ENCODE data around the gene DCXR. TPM values are rescaled to one million over a fixed set of nuclear protein-coding genes. Genes with fewer than 3 reads are reported as not detected.

The DCXR gene
- total RNA-seq, 1 experiment from 2014 or later: 140 TPM

- Histone ChIP-seq H3K27me3 (replicated peaks; ENCODE audit: insufficient read depth, low read depth, low read length, poor library complexity) (no peaks in the 10 kb centered on the region), H3K36me3 (ENCODE audit: insufficient read depth, low read length, poor library complexity, severe bottlenecking) (no peaks in the 10 kb centered on the region), H3K9me3 (ENCODE audit: low read depth, low read length, poor library complexity, severe bottlenecking) (no peaks in the 10 kb centered on the region), H3K4me1 (ENCODE audit: insufficient read depth, low read length, poor library complexity, severe bottlenecking) (no peaks in the 10 kb centered on the region), H3K4me3 (ENCODE audit: low read depth, low read length, poor library complexity, severe bottlenecking) (no peak overlapping the region), H3K27ac (ENCODE audit: low read depth, low read length, poor library complexity, severe bottlenecking) (no peak overlapping the region)
- TF ChIP-seq EZH2 (IDR thresholded peaks at IDR 0.05; ENCODE audit: borderline replicate concordance, low read depth, low read length, poor library complexity, severe bottlenecking): no peak
- TF ChIP-seq, protein P1, sequence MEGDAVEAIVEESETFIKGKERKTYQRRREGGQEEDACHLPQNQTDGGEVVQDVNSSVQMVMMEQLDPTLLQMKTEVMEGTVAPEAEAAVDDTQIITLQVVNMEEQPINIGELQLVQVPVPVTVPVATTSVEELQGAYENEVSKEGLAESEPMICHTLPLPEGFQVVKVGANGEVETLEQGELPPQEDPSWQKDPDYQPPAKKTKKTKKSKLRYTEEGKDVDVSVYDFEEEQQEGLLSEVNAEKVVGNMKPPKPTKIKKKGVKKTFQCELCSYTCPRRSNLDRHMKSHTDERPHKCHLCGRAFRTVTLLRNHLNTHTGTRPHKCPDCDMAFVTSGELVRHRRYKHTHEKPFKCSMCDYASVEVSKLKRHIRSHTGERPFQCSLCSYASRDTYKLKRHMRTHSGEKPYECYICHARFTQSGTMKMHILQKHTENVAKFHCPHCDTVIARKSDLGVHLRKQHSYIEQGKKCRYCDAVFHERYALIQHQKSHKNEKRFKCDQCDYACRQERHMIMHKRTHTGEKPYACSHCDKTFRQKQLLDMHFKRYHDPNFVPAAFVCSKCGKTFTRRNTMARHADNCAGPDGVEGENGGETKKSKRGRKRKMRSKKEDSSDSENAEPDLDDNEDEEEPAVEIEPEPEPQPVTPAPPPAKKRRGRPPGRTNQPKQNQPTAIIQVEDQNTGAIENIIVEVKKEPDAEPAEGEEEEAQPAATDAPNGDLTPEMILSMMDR (conservative IDR thresholded peaks at IDR 0.05; ENCODE audit: low read depth, low read length): no peak
- intact Hi-C loops (cut with micrococcal nuclease; ENCODE audit: unreplicated experiment): no loop called here
- DNase-seq (ENCODE audit: low spot score): no peak
- POLR2A ChIA-PET (ENCODE audit: low non-redundant PET): no interaction called here
- BruUV-seq (replicated peaks): no TSS peak
- CTCF ChIA-PET: no interaction called here
Observed at GRCh38 chr17:81987161-81987770, 50.2 kb downstream of the DCXR start.

DNA sequence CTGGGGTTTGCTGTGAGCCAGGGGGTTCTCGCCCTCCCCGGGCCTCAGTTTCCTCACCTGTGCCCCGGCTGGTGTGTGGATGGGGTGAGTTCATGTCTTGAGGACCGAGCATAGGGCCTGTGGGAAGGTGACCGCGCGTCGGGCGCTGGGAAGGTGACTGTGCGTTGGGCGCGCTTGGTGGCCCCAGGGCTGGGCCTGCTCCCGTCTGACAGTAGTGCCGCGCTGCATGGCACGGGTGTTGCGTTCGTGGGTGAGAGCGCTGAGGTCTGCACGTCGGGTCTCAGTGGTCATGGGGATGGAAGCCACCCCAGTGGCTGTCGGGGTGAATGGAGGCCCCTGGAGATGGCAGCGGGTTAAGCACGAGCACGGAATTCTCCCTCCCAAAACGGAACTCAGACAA, 50.9 kb downstream of the DCXR start:
- intact Hi-C loops (cut with micrococcal nuclease; ENCODE audit: unreplicated experiment): no loop called here
- TF ChIP-seq EZH2 (IDR thresholded peaks at IDR 0.05; ENCODE audit: borderline replicate concordance, low read depth, low read length, poor library complexity, severe bottlenecking): no peak
- TF ChIP-seq, protein P1 (conservative IDR thresholded peaks at IDR 0.05; ENCODE audit: low read depth, low read length): no peak
- no peak for DNase-seq (ENCODE audit: low spot score)
- Histone ChIP-seq H3K4me3 (ENCODE audit: low read depth, low read length, poor library complexity, severe bottlenecking) (no peak overlapping the region), H3K27me3 (replicated peaks; ENCODE audit: insufficient read depth, low read depth, low read length, poor library complexity) (no peaks in the 10 kb centered on the region), H3K27ac (ENCODE audit: low read depth, low read length, poor library complexity, severe bottlenecking) (no peak overlapping the region), H3K9me3 (ENCODE audit: low read depth, low read length, poor library complexity, severe bottlenecking) (no peaks in the 10 kb centered on the region), H3K36me3 (ENCODE audit: insufficient read depth, low read length, poor library complexity, severe bottlenecking) (no peaks in the 10 kb centered on the region), H3K4me1 (ENCODE audit: insufficient read depth, low read length, poor library complexity, severe bottlenecking) (no peaks in the 10 kb centered on the region)
- no TSS peak for BruUV-seq (replicated peaks)
- ChIA-PET CTCF (no interaction called here), POLR2A (ENCODE audit: low non-redundant PET) (no interaction called here)

Other genes with a start within 250 kb of the DCXR start
- not detected in 2 replicates for gene GCGR, start 233.5 kb downstream of the DCXR start, total RNA-seq (2021)
- 126 and 130 TPM in 2 replicates for gene MCRIP1, start 204.4 kb downstream of the DCXR start, total RNA-seq (2021)
- gene PPP1R27, start 202.6 kb downstream of the DCXR start, total RNA-seq (2021): not detected in 2 replicates
- 491 and 503 TPM in 2 replicates for gene P4HB, start 177.2 kb downstream of the DCXR start, total RNA-seq (2021)
- 568 and 667 TPM in 2 replicates for gene ARHGDIA, start 166.4 kb downstream of the DCXR start, total RNA-seq (2021)
- 251 and 258 TPM in 2 replicates for gene ALYREF, start 146.1 kb downstream of the DCXR start, total RNA-seq (2021)
- 128 and 138 TPM in 2 replicates for gene ANAPC11, start 146.0 kb downstream of the DCXR start, total RNA-seq (2021)
- gene NPB, start 135.5 kb downstream of the DCXR start, total RNA-seq (2021): 0.75 and 0.87 TPM in 2 replicates
- gene PCYT2, start 126.3 kb downstream of the DCXR start, total RNA-seq (2021): 55.4 and 58.3 TPM in 2 replicates
- gene SIRT7, start 119.5 kb downstream of the DCXR start, total RNA-seq (2021): 34.8 and 36.6 TPM in 2 replicates
- gene MAFG, start 110.0 kb downstream of the DCXR start, total RNA-seq (2021): 46.7 and 49.7 TPM in 2 replicates
- gene PYCR1, start 100.4 kb downstream of the DCXR start, total RNA-seq (2021): 75.5 and 108 TPM in 2 replicates
- gene MYADML2, start 90.5 kb downstream of the DCXR start, total RNA-seq (2021): not detected in 2 replicates
- gene NOTUM, start 76.5 kb downstream of the DCXR start, total RNA-seq (2021): not detected in 2 replicates
- 46.2 and 52.2 TPM in 2 replicates for gene ASPSCR1, start 60.1 kb downstream of the DCXR start, total RNA-seq (2021)
- 153 and 165 TPM in 2 replicates for gene CENPX, start 14.8 kb downstream of the DCXR start, total RNA-seq (2021)
- 34.3 and 37.8 TPM in 2 replicates for gene LRRC45, start 14.4 kb downstream of the DCXR start, total RNA-seq (2021)
- 24.8 and 42.0 TPM in 2 replicates for gene RAC3, start 6.0 kb downstream of the DCXR start, total RNA-seq (2021)
- 31.5 and 39.4 TPM in 2 replicates for gene RFNG, start 14.1 kb upstream of the DCXR start, total RNA-seq (2021)
- 162 and 192 TPM in 2 replicates for gene GPS1, start 14.2 kb upstream of the DCXR start, total RNA-seq (2021)
- 139 and 143 TPM in 2 replicates for gene DUS1L, start 28.1 kb upstream of the DCXR start, total RNA-seq (2021)
- 591 and 676 TPM in 2 replicates for gene FASN, start 60.5 kb upstream of the DCXR start, total RNA-seq (2021)
- gene CCDC57, start 175.1 kb upstream of the DCXR start, total RNA-seq (2021): 43.6 and 58.8 TPM in 2 replicates
- 0.97 and 2.8 TPM in 2 replicates for gene SLC16A3, start 191.3 kb upstream of the DCXR start, total RNA-seq (2021)
- gene CSNK1D, start 236.0 kb upstream of the DCXR start, total RNA-seq (2021): 139 and 150 TPM in 2 replicates

All from A673 (cell line).